ENCODE results near the gene BCAS4.

The BCAS4 gene

DNA sequence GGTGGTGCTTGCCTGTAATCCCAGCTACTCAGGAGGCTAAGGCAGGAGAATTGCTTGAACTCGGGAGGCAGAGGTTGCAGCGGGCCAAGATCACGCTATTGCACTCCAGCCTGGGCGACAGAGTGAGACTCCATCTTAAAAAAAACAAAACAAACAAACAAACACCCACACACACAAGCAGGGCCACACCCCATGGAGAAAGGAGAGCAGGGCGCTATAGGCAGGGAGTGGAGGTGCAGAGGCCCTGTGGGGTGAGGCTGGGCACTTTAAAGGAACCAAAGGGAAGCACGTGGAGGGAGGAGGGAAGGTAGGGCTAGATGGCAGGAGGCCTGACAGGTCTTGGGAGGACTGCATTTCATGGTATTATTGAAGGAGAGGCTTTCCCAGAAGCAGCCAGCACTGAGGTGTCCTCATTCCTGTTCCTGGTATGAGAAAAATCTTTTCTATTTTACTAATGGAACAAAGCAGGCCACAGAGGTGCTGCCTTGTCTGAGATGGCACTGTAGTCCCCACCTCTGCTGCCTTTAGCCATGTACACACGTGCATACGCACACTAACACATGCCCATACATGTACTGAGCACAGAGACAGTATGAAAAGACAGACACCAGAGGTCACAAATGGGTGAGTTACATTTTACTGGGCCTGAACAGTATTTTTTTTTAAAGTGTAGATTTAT lies 44.0 kb downstream of the BCAS4 start:
- no peak overlapping the region for H3K27ac ChIP-seq

DNA sequence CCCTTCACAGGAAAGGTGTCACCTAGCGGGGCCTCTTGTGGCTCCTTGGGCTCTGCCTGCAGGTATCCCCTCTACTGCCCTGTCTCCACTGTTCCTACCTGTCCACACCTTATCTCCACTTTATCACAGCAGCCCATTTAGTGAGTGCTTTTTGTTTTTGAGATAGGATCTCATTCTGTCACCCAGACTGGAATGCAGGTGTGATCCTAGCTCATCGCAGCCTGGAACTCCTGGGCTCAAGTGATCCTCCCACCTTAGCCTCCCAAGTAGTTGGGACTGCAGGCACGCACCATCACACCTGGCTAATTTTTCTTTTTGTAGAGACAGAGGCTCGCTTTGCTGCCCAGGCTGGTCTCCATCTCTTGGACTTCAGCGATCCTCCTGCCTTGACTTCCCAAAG lies 48.0 kb downstream of the BCAS4 start:
- H3K27ac ChIP-seq, result no peak overlapping the region
- no peak for TF ChIP-seq ZFX (IDR thresholded peaks at IDR 0.05)

More for the DNA sequence above, 44.0 kb downstream of the BCAS4 start:
- TF ChIP-seq, protein P1, sequence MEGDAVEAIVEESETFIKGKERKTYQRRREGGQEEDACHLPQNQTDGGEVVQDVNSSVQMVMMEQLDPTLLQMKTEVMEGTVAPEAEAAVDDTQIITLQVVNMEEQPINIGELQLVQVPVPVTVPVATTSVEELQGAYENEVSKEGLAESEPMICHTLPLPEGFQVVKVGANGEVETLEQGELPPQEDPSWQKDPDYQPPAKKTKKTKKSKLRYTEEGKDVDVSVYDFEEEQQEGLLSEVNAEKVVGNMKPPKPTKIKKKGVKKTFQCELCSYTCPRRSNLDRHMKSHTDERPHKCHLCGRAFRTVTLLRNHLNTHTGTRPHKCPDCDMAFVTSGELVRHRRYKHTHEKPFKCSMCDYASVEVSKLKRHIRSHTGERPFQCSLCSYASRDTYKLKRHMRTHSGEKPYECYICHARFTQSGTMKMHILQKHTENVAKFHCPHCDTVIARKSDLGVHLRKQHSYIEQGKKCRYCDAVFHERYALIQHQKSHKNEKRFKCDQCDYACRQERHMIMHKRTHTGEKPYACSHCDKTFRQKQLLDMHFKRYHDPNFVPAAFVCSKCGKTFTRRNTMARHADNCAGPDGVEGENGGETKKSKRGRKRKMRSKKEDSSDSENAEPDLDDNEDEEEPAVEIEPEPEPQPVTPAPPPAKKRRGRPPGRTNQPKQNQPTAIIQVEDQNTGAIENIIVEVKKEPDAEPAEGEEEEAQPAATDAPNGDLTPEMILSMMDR (conservative IDR thresholded peaks at IDR 0.05), result no peak
- no peak for TF ChIP-seq ZFX (IDR thresholded peaks at IDR 0.05)

DNA sequence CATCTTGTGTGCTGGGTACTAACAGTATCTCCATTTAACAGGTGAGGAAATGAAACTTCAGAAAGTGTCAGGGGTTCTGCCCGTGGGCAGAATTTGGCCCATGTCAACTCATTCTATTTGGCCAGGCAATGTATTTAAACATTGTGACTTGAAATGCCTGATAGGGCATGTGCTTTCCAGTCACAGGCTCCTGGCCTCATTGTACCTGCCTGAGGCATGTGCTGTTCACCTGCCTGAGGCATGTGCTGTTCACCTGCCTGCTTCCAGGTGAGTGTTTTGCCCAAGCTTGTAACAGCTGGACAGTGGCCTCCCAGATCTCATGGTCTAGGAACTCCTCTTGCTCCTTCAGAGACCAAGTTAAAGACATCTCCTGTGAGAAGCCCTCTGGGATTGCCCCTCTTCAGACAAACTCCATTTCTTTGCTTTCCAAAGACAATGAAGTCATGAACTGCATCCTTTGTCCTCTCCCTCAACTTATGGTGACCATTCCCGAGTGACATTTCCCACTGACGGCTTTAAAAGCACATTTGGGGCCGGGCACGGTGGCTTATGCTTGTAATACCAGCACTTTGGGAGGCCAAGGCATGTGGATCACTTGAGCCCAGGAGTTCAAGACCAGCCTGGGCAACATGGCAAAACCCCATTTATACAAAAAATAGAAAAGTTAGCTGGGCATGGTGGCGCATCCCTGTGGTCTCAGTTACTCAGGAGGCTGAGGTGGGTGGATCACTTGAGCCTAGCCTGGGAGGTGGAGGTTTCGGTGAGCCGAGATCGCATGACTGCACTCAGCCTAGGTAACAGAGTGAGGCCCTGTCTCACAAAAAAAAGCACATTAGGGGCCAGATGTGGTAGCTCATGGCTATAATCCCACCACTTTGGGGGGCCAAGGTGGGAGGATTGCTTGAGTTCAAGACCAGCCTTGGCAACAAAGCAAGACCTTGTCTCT lies 48.7 kb downstream of the BCAS4 start:
- TF ChIP-seq ZFX (IDR thresholded peaks at IDR 0.05), result no peak
- TF ChIP-seq, protein P1 (conservative IDR thresholded peaks at IDR 0.05), result no peak
- no peak overlapping the region for H3K27ac ChIP-seq

DNA sequence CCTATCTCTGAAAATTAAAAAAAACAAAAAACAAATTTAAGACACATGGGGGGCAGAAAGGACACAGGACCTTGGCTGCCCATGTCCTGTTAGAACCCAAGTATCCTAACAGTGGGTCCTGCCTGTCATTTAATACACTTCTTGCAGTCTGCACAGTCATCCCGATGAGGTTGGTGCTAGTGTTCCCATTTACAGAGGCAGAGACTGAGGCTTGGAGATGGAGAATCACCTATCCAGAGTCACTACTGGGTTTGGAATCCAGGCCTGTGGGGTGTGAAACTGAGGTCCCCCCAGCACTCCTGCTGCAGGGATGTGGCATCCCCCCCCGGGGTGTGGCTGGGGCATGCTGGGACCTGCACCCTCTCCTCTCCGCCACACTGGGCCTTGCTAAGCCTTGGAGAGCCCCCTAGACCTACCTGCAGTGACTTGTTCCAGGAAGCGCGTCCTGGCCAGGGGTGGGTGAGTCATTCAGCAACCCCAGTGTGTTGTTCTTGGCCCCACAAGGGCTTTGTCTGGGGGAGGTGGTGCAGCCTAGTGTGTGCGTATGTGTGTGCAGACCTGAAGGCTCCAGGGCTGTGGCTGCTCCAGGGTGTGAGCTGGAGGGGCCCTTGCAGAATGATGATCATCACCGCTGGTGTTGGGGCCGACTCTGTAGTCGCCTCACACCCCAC lies 49.7 kb downstream of the BCAS4 start:
- TF ChIP-seq, protein P1 (conservative IDR thresholded peaks at IDR 0.05), result no peak
- TF ChIP-seq ZFX (IDR thresholded peaks at IDR 0.05), result no peak
- no peak overlapping the region for H3K27ac ChIP-seq

DNA sequence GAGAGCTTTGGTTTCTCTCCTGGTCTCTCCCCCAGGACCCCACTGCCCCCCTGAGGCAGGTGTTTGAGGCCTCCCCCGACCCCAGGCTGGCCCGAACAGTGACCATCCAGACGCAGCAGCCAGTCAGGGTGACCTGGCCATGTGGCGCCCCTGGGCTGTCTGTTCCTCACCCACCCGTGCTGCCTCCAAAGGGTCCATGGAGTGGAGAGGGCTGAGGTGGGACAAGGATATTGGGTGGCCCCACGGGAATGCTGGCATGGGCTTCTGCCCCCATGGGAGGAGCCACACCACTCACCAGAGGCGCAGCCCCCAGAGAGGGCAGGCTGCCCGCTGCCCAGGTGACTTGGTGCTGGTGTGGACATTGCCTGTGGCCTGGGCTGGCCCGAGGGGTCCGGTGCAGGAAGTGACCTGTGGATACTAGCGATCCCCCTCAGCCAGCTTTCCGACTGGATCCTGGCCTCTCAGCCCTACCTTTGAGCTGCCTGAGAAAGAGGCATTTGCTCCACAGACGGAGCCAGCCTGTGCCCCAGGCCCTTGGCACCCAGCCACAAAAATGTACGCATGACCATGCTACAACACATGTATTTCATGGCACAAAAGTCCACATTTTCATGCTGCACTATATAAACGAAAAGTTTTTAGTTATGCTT lies 50.8 kb downstream of the BCAS4 start:
- no peak overlapping the region for H3K27ac ChIP-seq
- no peak for TF ChIP-seq ZFX (IDR thresholded peaks at IDR 0.05)
- TF ChIP-seq, protein P1 (conservative IDR thresholded peaks at IDR 0.05), result no peak

DNA sequence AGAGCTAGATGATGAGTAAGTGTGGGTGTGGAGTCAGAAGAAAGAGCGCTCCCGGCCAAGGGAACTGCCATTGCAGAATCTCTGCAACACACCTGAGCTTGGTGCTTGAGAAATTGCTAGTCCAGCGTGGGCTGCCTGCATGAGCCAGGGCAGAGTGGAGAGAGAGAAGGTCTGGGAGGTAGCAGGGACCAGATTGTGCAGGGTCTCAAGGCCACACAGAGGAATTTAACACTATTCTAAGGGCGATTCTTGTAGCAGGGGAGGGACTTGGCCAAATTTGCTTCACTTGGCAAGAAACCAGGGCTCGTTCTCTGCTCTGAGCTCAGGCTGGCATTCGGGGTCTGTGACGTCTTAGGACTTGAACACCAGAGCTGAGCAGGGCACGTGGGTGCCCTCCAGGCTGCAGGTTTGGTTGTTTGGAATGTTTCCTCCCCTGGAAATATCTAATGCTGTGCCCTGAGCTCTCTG lies 53.5 kb downstream of the BCAS4 start:
- TF ChIP-seq ZFX (IDR thresholded peaks at IDR 0.05), result no peak
- TF ChIP-seq, protein P1 (conservative IDR thresholded peaks at IDR 0.05), result no peak
- peak overlapping the region; percentile 6; the same call in 1 of the 2 replicates for H3K27ac ChIP-seq
